HEK293 (cell line): ENCODE measurements around the gene SGIP1.

Experiments
- CTCF ChIA-PET: fragments of 350-600 bp; formaldehyde crosslinking; extraction: SDS; loops from one replicate; lab custom pipeline; 2021; ENCODE audit warnings: antibody characterized with exemption; lab: Yijun Ruan, JAX
- POLR2A ChIA-PET: fragments of 300-600 bp; formaldehyde crosslinking; extraction: SDS; loops from one replicate; lab custom pipeline; 2020; ENCODE audit warnings: antibody characterized with exemption, inconsistent platforms; lab: Yijun Ruan, JAX
- H3K27ac ChIP-seq: fragments of 200-500 bp; sonication (Bioruptor generic); 2 replicates; pipeline ENCODE4 v1.5.1; 2014; ENCODE audit warnings: low read depth, low read length, control low read depth, inconsistent platforms; ENCODE audit errors: extremely low read depth
- H3K36me3 ChIP-seq, 2 experiments: fragments of 200-500 bp in 1 of 2; sonication (Bioruptor generic) in 1 of 2; 1 replicate in 1 of 2; 2 replicates in 1 of 2; pipeline ENCODE4 v1.5.1; 2014 to 2017; ENCODE audit warnings: inconsistent platforms in 2 of 2, low read length in 2 of 2; ENCODE audit not compliant: control insufficient read depth in 2 of 2, insufficient read depth in 1 of 2
- H3K4me1 ChIP-seq: fragments of 200-500 bp; sonication (Bioruptor generic); 2 replicates; pipeline ENCODE4 v1.5.1; 2014; ENCODE audit warnings: mild to moderate bottlenecking, low read length, inconsistent platforms; ENCODE audit not compliant: control insufficient read depth, insufficient read depth
- H3K4me3 ChIP-seq: 2 replicates; pipeline ENCODE4 v1.5.1; 2011; ENCODE audit warnings: low read depth, mild to moderate bottlenecking, control low read depth, low read length, moderate library complexity
- H3K9me3 ChIP-seq: fragments of 200-500 bp; sonication (Bioruptor generic); 2 replicates; pipeline ENCODE4 v1.5.1; 2014; ENCODE audit warnings: low read depth, low read length, inconsistent platforms; ENCODE audit not compliant: control insufficient read depth, insufficient read depth
- BCL11A ChIP-seq: fragments of 450-650 bp; formaldehyde crosslinking; IDR thresholded peaks from 2 replicates; pipeline ENCODE4 v1.5.1; 2016; ENCODE audit warnings: low read depth, missing biosample characterization, missing genetic modification characterization
- FEZF1 ChIP-seq: fragments of 450-650 bp; formaldehyde crosslinking; IDR thresholded peaks from 2 replicates; pipeline ENCODE4 v1.5.1; 2016; ENCODE audit warnings: missing biosample characterization, missing genetic modification characterization
- PRDM1 ChIP-seq: fragments of 450-650 bp; formaldehyde crosslinking; IDR thresholded peaks from 2 replicates; pipeline ENCODE4; 2016; ENCODE audit warnings: missing biosample characterization, missing genetic modification characterization
- ZNF114 ChIP-seq: fragments of 450-650 bp; formaldehyde crosslinking; IDR thresholded peaks from 2 replicates; pipeline ENCODE4 v1.5.0; 2017; ENCODE audit warnings: missing biosample characterization, missing genetic modification characterization
- ZNF184 ChIP-seq: fragments of 450-650 bp; IDR thresholded peaks from 2 replicates; pipeline ENCODE4 v1.5.1; 2018; ENCODE audit warnings: missing biosample characterization, mild to moderate bottlenecking, missing genetic modification characterization
- ZNF266 ChIP-seq: fragments of 450-650 bp; formaldehyde crosslinking; IDR thresholded peaks from 2 replicates; pipeline ENCODE4 v1.5.1; 2016; ENCODE audit warnings: missing biosample characterization, missing genetic modification characterization, low read depth
- ZNF341 ChIP-seq: fragments of 450-650 bp; formaldehyde crosslinking; IDR thresholded peaks from 2 replicates; pipeline ENCODE4; 2016; ENCODE audit warnings: low read depth, missing biosample characterization, missing genetic modification characterization
- ZNF791 ChIP-seq: fragments of 450-650 bp; formaldehyde crosslinking; IDR thresholded peaks from 2 replicates; pipeline ENCODE4 v1.5.1; 2016; ENCODE audit warnings: missing biosample characterization, missing genetic modification characterization
- TF ChIP-seq, protein P1 (sequence below): fragments of 450-650 bp; formaldehyde crosslinking; IDR thresholded peaks from 2 replicates; pipeline ENCODE4 v1.5.1; 2017; ENCODE audit warnings: missing biosample characterization, missing genetic modification characterization
- TF ChIP-seq, protein P2 (sequence below): fragments of 450-650 bp; IDR thresholded peaks from 2 replicates; pipeline ENCODE4 v1.5.1; 2018; ENCODE audit warnings: missing biosample characterization, missing genetic modification characterization
- TF ChIP-seq, protein P3 (sequence below): fragments of 450-650 bp; formaldehyde crosslinking; IDR thresholded peaks from 2 replicates; pipeline ENCODE4 v1.5.1; 2016; ENCODE audit warnings: missing biosample characterization, missing genetic modification characterization, borderline replicate concordance

The SGIP1 gene

GRCh38 chr1:66623812-66624211, 89.9 kb downstream of the SGIP1 start:
- no peak overlapping the region for H3K4me3 ChIP-seq
- TF ChIP-seq ZNF791 (tag by site-specific recombination) (no peak), FEZF1 (tag by site-specific recombination) (0 out of 2 replicates have a peak, but pooled peaks have one; percentile 18), ZNF114 (no peak)
- TF ChIP-seq, protein P1, sequence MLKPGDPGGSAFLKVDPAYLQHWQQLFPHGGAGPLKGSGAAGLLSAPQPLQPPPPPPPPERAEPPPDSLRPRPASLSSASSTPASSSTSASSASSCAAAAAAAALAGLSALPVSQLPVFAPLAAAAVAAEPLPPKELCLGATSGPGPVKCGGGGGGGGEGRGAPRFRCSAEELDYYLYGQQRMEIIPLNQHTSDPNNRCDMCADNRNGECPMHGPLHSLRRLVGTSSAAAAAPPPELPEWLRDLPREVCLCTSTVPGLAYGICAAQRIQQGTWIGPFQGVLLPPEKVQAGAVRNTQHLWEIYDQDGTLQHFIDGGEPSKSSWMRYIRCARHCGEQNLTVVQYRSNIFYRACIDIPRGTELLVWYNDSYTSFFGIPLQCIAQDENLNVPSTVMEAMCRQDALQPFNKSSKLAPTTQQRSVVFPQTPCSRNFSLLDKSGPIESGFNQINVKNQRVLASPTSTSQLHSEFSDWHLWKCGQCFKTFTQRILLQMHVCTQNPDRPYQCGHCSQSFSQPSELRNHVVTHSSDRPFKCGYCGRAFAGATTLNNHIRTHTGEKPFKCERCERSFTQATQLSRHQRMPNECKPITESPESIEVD (tag by site-specific recombination) = peak; percentile 69
- TF ChIP-seq, protein P2, sequence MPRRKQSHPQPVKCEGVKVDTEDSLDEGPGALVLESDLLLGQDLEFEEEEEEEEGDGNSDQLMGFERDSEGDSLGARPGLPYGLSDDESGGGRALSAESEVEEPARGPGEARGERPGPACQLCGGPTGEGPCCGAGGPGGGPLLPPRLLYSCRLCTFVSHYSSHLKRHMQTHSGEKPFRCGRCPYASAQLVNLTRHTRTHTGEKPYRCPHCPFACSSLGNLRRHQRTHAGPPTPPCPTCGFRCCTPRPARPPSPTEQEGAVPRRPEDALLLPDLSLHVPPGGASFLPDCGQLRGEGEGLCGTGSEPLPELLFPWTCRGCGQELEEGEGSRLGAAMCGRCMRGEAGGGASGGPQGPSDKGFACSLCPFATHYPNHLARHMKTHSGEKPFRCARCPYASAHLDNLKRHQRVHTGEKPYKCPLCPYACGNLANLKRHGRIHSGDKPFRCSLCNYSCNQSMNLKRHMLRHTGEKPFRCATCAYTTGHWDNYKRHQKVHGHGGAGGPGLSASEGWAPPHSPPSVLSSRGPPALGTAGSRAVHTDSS (tag by site-specific recombination) = no peak
- H3K9me3 ChIP-seq = no peaks in the 10 kb centered on the region
- H3K4me1 ChIP-seq = peaks cover 3% of the 10 kb centered on the region; the same call in 1 of the 2 replicates
- no peak overlapping the region for H3K27ac ChIP-seq
- ChIA-PET POLR2A (no interaction called here), CTCF (interaction anchor here (0.6 kb wide), 1 partner anchor 45 kb away, joined by 4 read pairs; no protein-coding TSS in a partner anchor)
- H3K36me3 ChIP-seq = no peaks in the 10 kb centered on the region

DNA sequence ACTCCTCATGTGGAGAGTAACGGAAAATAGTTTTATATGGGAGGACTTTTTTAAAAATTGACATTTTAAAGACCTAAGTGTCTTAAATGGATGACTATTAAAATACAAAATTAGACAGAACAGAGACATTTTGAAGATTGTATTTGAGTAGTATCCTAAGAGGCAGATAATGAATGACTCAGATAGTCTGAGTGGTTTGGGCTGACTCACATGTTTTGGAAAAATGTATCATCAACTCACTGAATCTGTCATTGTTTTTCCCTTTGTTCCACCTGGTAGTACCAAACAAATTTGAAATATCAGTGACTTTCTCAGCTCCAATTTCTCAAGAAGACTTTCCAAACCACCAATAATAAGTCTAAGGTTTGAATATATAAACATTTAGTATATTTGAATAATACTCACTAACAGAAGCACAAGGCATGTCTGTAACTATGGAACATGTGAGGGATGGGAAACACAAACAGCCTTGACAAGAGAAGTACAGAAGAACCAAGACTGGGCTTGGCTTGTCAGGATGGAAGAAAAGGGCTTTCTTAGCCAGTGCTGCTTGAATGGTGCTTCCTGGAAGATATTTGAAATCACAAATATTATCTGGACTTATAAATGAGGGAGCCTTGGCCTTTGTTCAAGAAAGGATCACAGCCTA, 90.6 kb downstream of the SGIP1 start:
- Histone ChIP-seq H3K4me1 (peaks cover 3% of the 10 kb centered on the region; the same call in 1 of the 2 replicates), H3K27ac (no peak overlapping the region), H3K36me3 (no peaks in the 10 kb centered on the region), H3K4me3 (no peak overlapping the region), H3K9me3 (no peaks in the 10 kb centered on the region)
- POLR2A ChIA-PET = no interaction called here
- CTCF ChIA-PET = no interaction called here
- TF ChIP-seq ZNF184 (tag by site-specific recombination) (peak; percentile 34; the same call in 1 of the 2 replicates), PRDM1 (tag by site-specific recombination) (no peak), ZNF266 (tag by site-specific recombination) (no peak)
- TF ChIP-seq, protein P3, sequence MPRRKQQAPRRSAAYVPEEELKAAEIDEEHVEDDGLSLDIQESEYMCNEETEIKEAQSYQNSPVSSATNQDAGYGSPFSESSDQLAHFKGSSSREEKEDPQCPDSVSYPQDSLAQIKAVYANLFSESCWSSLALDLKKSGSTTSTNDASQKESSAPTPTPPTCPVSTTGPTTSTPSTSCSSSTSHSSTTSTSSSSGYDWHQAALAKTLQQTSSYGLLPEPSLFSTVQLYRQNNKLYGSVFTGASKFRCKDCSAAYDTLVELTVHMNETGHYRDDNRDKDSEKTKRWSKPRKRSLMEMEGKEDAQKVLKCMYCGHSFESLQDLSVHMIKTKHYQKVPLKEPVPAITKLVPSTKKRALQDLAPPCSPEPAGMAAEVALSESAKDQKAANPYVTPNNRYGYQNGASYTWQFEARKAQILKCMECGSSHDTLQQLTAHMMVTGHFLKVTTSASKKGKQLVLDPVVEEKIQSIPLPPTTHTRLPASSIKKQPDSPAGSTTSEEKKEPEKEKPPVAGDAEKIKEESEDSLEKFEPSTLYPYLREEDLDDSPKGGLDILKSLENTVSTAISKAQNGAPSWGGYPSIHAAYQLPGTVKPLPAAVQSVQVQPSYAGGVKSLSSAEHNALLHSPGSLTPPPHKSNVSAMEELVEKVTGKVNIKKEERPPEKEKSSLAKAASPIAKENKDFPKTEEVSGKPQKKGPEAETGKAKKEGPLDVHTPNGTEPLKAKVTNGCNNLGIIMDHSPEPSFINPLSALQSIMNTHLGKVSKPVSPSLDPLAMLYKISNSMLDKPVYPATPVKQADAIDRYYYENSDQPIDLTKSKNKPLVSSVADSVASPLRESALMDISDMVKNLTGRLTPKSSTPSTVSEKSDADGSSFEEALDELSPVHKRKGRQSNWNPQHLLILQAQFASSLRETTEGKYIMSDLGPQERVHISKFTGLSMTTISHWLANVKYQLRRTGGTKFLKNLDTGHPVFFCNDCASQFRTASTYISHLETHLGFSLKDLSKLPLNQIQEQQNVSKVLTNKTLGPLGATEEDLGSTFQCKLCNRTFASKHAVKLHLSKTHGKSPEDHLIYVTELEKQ = no peak

DNA sequence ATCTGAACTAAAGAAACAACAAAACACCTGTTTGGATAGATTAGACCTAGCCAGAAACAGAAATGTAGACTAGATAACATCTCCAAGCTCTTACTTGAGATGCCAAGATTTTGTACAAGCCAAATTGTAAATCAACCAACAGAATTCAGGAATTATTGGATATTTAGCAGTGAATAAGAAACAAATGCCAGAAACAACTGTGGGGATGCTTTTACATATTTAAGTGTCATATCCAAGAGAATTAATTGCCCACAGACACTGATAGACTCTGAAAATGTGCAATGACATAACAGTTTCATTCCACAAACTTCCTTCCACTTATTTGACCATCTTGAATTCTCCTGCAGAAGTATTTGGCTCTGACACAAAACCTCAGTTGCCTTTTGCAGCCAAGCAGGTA, 92.3 kb downstream of the SGIP1 start:
- no peak for TF ChIP-seq ZNF341 (tag by site-specific recombination)
- TF ChIP-seq BCL11A (tag by site-specific recombination) = no peak
- no peaks in the 10 kb centered on the region for H3K36me3 ChIP-seq

More for the DNA sequence above, 92.3 kb downstream of the SGIP1 start:
- no peaks in the 10 kb centered on the region for H3K9me3 ChIP-seq
- no peak overlapping the region for H3K4me3 ChIP-seq
- no peak overlapping the region for H3K27ac ChIP-seq
- ChIA-PET CTCF (no interaction called here), POLR2A (no interaction called here)
- peaks cover 3% of the 10 kb centered on the region; the same call in 1 of the 2 replicates for H3K4me1 ChIP-seq
